ENCODE results near the gene MAML3. TPM values are rescaled to one million over a fixed set of nuclear protein-coding genes. Genes with fewer than 3 reads are reported as not detected.
A peak's percentile ranks its signal among the peaks of the same experiment; 100 is the strongest.
"Not testable (repeated sequence)": the region's sequence is repeated elsewhere in the genome, so short reads cannot be mapped to it uniquely, and the experiment has no call there.

Gene MAML3
- total and polyA plus RNA-seq, 5 donors from 2014 or later: 0.11 to 1.1 (median 0.16) TPM; not detected in 1

- Histone ChIP-seq H3K27me3 (ENCODE audit: control insufficient read depth, insufficient read depth, low read length) (peaks cover 8% of the 10 kb centered on the region), H3K9me3 (ENCODE audit: control insufficient read depth in 2 of 2, low read length in 2 of 2) (no peaks in the 10 kb centered on the region), H3K27ac (ENCODE audit: insufficient read depth, low read length, poor library complexity, severe bottlenecking) (no peak overlapping the region), H3K4me1 (ENCODE audit: control insufficient read depth, insufficient read depth, low read length, poor library complexity, severe bottlenecking) (no peaks in the 10 kb centered on the region), H3K4me3 (ENCODE audit: low read depth, low read length) (no peak overlapping the region), H3K36me3 (ENCODE audit: control insufficient read depth, insufficient read depth, low read length) (no peaks in the 10 kb centered on the region)
- Mint-ChIP-seq H3K27me3 (peaks cover 32% of the 10 kb centered on the region), H3K36me3 (no peaks in the 10 kb centered on the region), H3K9me3 (peaks cover 0 to 2% (median 0%) of the 10 kb centered on the region in 7 donors), H3K4me3 (no peak overlapping the region), H3K4me1 (no peaks in the 10 kb centered on the region), H3K27ac (no peak overlapping the region)
- ATAC-seq (ENCODE audit: low read depth in 2 of 2): no peak
- no peak for DNase-seq
Observed at GRCh38 chr4:139956507-139957017, 197.4 kb downstream of the MAML3 start.

GRCh38 chr4:139955600-139955999 lies 198.4 kb downstream of the MAML3 start:
- peaks cover 0 to 2% (median 0%) of the 10 kb centered on the region in 7 donors for H3K9me3 Mint-ChIP-seq
- H3K36me3 Mint-ChIP-seq: no peaks in the 10 kb centered on the region
- DNase-seq (no peak), ATAC-seq (ENCODE audit: low read depth in 2 of 2) (no peak)
- peaks cover 8% of the 10 kb centered on the region for H3K27me3 ChIP-seq (ENCODE audit: control insufficient read depth, insufficient read depth, low read length)
- no peaks in the 10 kb centered on the region for H3K4me1 ChIP-seq (ENCODE audit: control insufficient read depth, insufficient read depth, low read length, poor library complexity, severe bottlenecking)
- H3K4me1 Mint-ChIP-seq: peaks cover 0 to 6% (median 2%) of the 10 kb centered on the region in 4 donors
- no peak overlapping the region for H3K27ac Mint-ChIP-seq
- no peak overlapping the region for H3K4me3 Mint-ChIP-seq
- no peak overlapping the region for H3K27ac ChIP-seq (ENCODE audit: insufficient read depth, low read length, poor library complexity, severe bottlenecking)
- H3K9me3 ChIP-seq (ENCODE audit: control insufficient read depth in 2 of 2, low read length in 2 of 2): no peaks in the 10 kb centered on the region
- no peak overlapping the region for H3K4me3 ChIP-seq (ENCODE audit: low read depth, low read length)
- peaks cover 36% of the 10 kb centered on the region for H3K27me3 Mint-ChIP-seq
- no peaks in the 10 kb centered on the region for H3K36me3 ChIP-seq (ENCODE audit: control insufficient read depth, insufficient read depth, low read length)

GRCh38 chr4:139954512-139954911 lies 199.5 kb downstream of the MAML3 start:
- H3K9me3 Mint-ChIP-seq: peaks cover 0 to 2% (median 0%) of the 10 kb centered on the region in 7 donors
- peaks cover 0 to 6% (median 2%) of the 10 kb centered on the region in 4 donors for H3K4me1 Mint-ChIP-seq
- ATAC-seq (ENCODE audit: low read depth in 2 of 2) (no peak), DNase-seq (no peak)
- H3K36me3 ChIP-seq (ENCODE audit: control insufficient read depth, insufficient read depth, low read length): no peaks in the 10 kb centered on the region
- peaks cover 8% of the 10 kb centered on the region for H3K27me3 ChIP-seq (ENCODE audit: control insufficient read depth, insufficient read depth, low read length)
- no peaks in the 10 kb centered on the region for H3K36me3 Mint-ChIP-seq
- no peaks in the 10 kb centered on the region for H3K4me1 ChIP-seq (ENCODE audit: control insufficient read depth, insufficient read depth, low read length, poor library complexity, severe bottlenecking)
- H3K4me3 Mint-ChIP-seq: no peak overlapping the region
- H3K27ac Mint-ChIP-seq: no peak overlapping the region
- peaks cover 31% of the 10 kb centered on the region for H3K27me3 Mint-ChIP-seq
- no peaks in the 10 kb centered on the region for H3K9me3 ChIP-seq (ENCODE audit: control insufficient read depth in 2 of 2, low read length in 2 of 2)
- no peak overlapping the region for H3K4me3 ChIP-seq (ENCODE audit: low read depth, low read length)
- H3K27ac ChIP-seq (ENCODE audit: insufficient read depth, low read length, poor library complexity, severe bottlenecking): no peak overlapping the region

GRCh38 chr4:139951021-139951420 lies 203.0 kb downstream of the MAML3 start:
- no peaks in the 10 kb centered on the region for H3K36me3 ChIP-seq (ENCODE audit: control insufficient read depth, insufficient read depth, low read length)
- Mint-ChIP-seq H3K36me3 (no peaks in the 10 kb centered on the region), H3K4me3 (no peak overlapping the region), H3K9me3 (no peaks in the 10 kb centered on the region), H3K27ac (no peak overlapping the region), H3K4me1 (peaks cover 3 to 6% (median 4%) of the 10 kb centered on the region in 4 donors), H3K27me3 (peaks cover 38% of the 10 kb centered on the region)
- H3K27me3 ChIP-seq (ENCODE audit: control insufficient read depth, insufficient read depth, low read length): no peaks in the 10 kb centered on the region
- H3K9me3 ChIP-seq (ENCODE audit: control insufficient read depth in 2 of 2, low read length in 2 of 2): no peaks in the 10 kb centered on the region
- DNase-seq (peak in 1 of 3 donors; percentile 6), ATAC-seq (ENCODE audit: low read depth in 2 of 2) (no peak)
- H3K4me3 ChIP-seq (ENCODE audit: low read depth, low read length): no peak overlapping the region
- no peaks in the 10 kb centered on the region for H3K4me1 ChIP-seq (ENCODE audit: control insufficient read depth, insufficient read depth, low read length, poor library complexity, severe bottlenecking)
- no peak overlapping the region for H3K27ac ChIP-seq (ENCODE audit: insufficient read depth, low read length, poor library complexity, severe bottlenecking)

- peaks cover 33% of the 10 kb centered on the region for H3K27me3 Mint-ChIP-seq
- peaks cover 3 to 6% (median 4%) of the 10 kb centered on the region in 4 donors for H3K4me1 Mint-ChIP-seq
- Histone ChIP-seq H3K27ac (ENCODE audit: insufficient read depth, low read length, poor library complexity, severe bottlenecking) (no peak overlapping the region), H3K36me3 (ENCODE audit: control insufficient read depth, insufficient read depth, low read length) (no peaks in the 10 kb centered on the region), H3K4me3 (ENCODE audit: low read depth, low read length) (no peak overlapping the region), H3K27me3 (ENCODE audit: control insufficient read depth, insufficient read depth, low read length) (no peaks in the 10 kb centered on the region), H3K9me3 (ENCODE audit: control insufficient read depth in 2 of 2, low read length in 2 of 2) (no peaks in the 10 kb centered on the region), H3K4me1 (ENCODE audit: control insufficient read depth, insufficient read depth, low read length, poor library complexity, severe bottlenecking) (no peaks in the 10 kb centered on the region)
- no peaks in the 10 kb centered on the region for H3K9me3 Mint-ChIP-seq
- H3K4me3 Mint-ChIP-seq: no peak overlapping the region
- H3K27ac Mint-ChIP-seq: no peak overlapping the region
- H3K36me3 Mint-ChIP-seq: no peaks in the 10 kb centered on the region
- DNase-seq (peak in 1 of 3 donors; percentile 30), ATAC-seq (ENCODE audit: low read depth in 2 of 2) (peak in 1 of 2 donors; percentile 44)
Observed at GRCh38 chr4:139950568-139950967, 203.4 kb downstream of the MAML3 start.

GRCh38 chr4:139944916-139945315 lies 209.1 kb downstream of the MAML3 start:
- H3K4me1 ChIP-seq (ENCODE audit: control insufficient read depth, insufficient read depth, low read length, poor library complexity, severe bottlenecking); H3K4me3 Mint-ChIP-seq; H3K36me3 ChIP-seq (ENCODE audit: control insufficient read depth, insufficient read depth, low read length); H3K4me3 ChIP-seq (ENCODE audit: low read depth, low read length); H3K9me3 Mint-ChIP-seq; H3K27me3 Mint-ChIP-seq; H3K27ac ChIP-seq (ENCODE audit: insufficient read depth, low read length, poor library complexity, severe bottlenecking); H3K27ac Mint-ChIP-seq; ATAC-seq (ENCODE audit: low read depth in 2 of 2); H3K27me3 ChIP-seq (ENCODE audit: control insufficient read depth, insufficient read depth, low read length); DNase-seq; H3K9me3 ChIP-seq (ENCODE audit: control insufficient read depth in 2 of 2, low read length in 2 of 2); H3K36me3 Mint-ChIP-seq; H3K4me1 Mint-ChIP-seq: not testable (repeated sequence)

GRCh38 chr4:139943277-139943676 lies 210.7 kb downstream of the MAML3 start:
- Mint-ChIP-seq H3K27me3 (peaks cover under 1% of the 10 kb centered on the region), H3K4me1 (peaks cover 0 to 4% (median 2%) of the 10 kb centered on the region in 4 donors), H3K9me3 (no peaks in the 10 kb centered on the region), H3K4me3 (no peak overlapping the region), H3K27ac (no peak overlapping the region), H3K36me3 (peaks cover 3% of the 10 kb centered on the region)
- Histone ChIP-seq H3K27ac (ENCODE audit: insufficient read depth, low read length, poor library complexity, severe bottlenecking) (no peak overlapping the region), H3K36me3 (ENCODE audit: control insufficient read depth, insufficient read depth, low read length) (no peaks in the 10 kb centered on the region), H3K9me3 (ENCODE audit: control insufficient read depth in 2 of 2, low read length in 2 of 2) (no peaks in the 10 kb centered on the region), H3K4me1 (ENCODE audit: control insufficient read depth, insufficient read depth, low read length, poor library complexity, severe bottlenecking) (no peaks in the 10 kb centered on the region), H3K4me3 (ENCODE audit: low read depth, low read length) (no peak overlapping the region), H3K27me3 (ENCODE audit: control insufficient read depth, insufficient read depth, low read length) (no peaks in the 10 kb centered on the region)
- DNase-seq (no peak), ATAC-seq (ENCODE audit: low read depth in 2 of 2) (no peak)

- Mint-ChIP-seq H3K36me3 (peaks cover 3% of the 10 kb centered on the region), H3K9me3 (no peaks in the 10 kb centered on the region), H3K4me1 (peaks cover 0 to 4% (median 2%) of the 10 kb centered on the region in 4 donors), H3K4me3 (no peak overlapping the region), H3K27ac (no peak overlapping the region), H3K27me3 (no peaks in the 10 kb centered on the region)
- ATAC-seq (ENCODE audit: low read depth in 2 of 2) (no peak), DNase-seq (no peak)
- Histone ChIP-seq H3K27ac (ENCODE audit: insufficient read depth, low read length, poor library complexity, severe bottlenecking) (no peak overlapping the region), H3K4me1 (ENCODE audit: control insufficient read depth, insufficient read depth, low read length, poor library complexity, severe bottlenecking) (no peaks in the 10 kb centered on the region), H3K36me3 (ENCODE audit: control insufficient read depth, insufficient read depth, low read length) (no peaks in the 10 kb centered on the region), H3K9me3 (ENCODE audit: control insufficient read depth in 2 of 2, low read length in 2 of 2) (no peaks in the 10 kb centered on the region), H3K27me3 (ENCODE audit: control insufficient read depth, insufficient read depth, low read length) (no peaks in the 10 kb centered on the region), H3K4me3 (ENCODE audit: low read depth, low read length) (no peak overlapping the region)
Observed at GRCh38 chr4:139942241-139942640, 211.7 kb downstream of the MAML3 start.

All from CD4-positive, CD25-positive, alpha-beta regulatory T cell (primary cell).